ENCODE results near the gene RBBP8.

RBBP8 gene

DNA sequence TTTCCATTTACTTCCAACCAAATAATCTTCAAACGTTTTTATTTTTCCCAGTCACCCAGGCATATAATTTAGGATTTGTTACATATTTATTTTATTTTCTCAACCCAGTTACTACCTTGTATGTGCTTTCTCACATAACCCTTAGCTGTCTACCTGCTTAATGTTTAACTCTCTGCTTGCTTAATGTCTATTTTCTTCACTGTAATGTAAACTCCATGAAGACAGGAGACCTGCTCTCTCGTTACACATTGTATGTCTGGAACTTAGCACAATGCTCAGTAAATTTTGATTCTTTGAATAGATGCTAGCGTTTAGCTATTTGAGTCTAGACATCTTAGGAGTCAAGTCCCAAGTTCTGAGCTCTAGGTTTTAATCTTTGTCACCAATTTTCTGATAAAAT is 70.2 kb downstream of the RBBP8 start:
- DNase-seq: no peak

DNA sequence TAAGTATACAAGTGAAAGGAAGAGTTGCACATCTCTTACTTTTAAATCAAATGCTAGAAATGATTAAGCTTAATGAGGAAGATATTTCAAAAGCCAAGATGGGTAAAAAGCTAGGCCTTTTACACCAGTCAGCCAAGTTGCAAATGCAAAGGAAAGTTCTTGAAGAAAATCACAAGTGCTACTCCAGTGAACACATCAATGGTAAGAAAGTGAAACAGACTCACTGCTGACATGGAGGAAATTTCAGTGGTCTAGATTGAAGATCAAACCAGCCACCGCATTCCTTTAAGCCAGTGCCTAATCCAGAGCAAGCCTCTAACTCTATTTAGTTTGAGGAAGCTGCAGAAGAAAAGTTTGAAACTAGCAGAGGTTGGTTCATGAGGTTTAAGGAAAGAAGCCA is 79.1 kb downstream of the RBBP8 start:
- no peak for DNase-seq

DNA sequence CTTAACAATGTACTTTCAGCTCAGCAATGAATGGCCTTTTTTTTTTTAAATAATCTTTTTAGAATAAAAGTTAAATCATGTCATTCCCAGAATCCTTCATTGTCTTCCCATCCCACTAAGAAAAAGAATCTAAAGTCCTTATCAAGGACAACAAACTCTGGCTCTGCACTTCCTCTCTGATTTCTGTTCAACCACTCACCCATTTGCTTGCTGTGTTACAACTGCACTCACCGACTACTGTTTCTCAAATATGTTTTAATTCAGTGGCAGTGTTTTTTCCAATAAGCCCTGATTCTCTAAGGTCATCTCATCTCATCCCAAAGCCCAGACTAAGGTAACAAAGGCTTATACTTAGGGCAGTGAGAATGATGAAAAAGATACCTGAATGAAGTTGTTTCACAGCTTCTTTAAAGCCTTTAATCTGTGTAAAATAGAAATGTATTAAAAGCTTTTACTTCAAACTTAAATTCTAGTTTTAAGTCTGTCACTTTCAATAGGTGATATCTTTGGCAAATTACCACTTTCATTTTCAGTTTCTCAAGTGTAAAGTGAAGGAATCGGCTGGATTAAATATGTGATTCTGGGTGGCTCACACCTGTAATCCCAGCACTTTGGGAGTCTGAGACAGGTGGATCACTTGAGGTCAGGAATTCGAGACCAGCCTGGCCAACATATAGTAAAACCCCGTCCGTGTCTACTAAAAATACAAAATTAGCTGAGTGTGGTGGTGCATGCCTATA is 87.6 kb downstream of the RBBP8 start:
- no peak for DNase-seq

DNA sequence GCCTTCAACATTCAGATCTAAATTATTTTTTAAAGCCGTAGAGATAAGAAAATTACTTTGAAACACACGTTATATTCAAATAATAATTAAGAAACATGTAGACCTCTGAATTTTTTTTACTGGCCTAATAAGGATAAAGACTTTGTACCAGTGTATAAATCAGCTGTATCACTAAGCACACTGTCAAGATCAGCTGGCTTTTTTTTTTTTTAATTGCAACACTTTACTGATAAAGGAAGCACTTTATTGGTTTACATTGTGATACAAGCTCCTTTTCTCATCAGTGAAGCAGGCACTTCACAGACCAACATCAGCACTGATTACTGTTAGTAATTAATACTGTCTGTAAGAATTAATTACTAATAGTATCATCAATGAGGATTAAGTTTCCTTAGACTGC is 88.5 kb downstream of the RBBP8 start:
- no peak for DNase-seq

DNA sequence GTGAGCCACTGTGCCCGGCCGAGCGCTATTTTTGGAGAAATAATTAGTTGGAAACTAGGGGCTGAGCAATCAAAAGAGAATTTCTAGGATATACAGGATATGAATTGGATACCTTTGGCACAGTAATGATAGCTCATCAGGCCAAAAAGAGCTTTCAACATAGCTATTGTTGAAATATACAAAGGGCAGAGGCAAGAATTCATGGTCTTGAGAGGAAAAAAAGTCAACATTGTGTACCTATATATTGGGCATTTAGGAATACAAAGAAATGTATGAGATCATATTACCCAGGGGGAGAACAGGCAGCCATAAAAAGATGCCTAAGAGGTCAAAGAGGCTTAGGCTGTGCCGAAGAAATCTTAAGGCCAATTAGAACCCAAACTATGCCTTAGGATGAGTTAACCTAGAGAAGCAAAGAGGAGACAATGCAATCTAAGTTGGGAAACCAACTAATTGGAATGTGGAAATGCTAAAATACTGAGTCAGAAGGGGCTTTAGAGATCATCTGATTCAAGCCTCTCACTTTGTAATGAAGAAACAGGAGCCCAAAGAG is 99.0 kb downstream of the RBBP8 start:
- no peak for DNase-seq

DNA sequence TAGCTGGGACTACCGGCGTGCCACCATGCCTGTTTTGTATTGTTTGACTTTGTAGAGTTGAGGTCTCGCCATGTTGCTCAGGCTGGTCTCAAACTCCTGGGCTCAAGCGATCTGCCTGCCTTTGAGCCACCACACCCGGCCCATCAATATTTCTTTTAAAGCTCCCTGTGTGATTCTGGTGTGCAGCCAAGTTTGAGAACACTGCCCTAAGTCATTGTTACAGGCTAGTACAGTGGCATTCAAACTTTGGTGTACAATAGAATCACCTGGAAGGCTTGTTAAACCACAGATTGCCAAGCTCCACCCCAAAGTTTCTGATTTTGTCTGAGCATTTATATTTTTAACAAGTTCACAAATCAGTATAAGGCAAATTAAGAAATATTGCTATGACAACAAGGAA is 99.9 kb downstream of the RBBP8 start:
- no peak for DNase-seq

DNA sequence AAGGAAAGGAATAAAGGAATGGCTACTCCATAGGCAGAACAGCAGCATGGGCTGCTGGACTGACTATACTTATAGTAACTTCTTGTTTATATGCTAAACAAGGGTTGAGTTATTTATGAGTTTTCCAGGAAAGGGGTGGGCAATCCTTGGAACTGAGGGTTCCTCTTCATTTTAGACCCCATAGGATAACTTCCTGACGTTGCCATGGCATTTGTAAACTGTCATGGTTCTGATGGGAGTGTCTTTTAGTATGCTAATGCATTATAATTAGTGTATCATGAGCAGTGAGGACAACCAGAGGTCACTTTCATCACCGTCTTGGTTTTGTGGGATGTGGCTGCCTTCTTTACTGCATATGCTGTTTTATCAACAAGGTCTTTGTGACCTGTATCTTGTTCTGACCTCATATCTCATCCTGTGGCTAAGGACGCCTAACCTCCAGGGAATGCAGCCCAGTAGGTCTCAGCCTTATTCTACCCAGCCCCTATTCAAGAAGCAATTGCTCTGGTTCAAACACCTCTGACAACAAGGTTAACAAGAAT is 103.6 kb downstream of the RBBP8 start:
- no peak for DNase-seq

DNA sequence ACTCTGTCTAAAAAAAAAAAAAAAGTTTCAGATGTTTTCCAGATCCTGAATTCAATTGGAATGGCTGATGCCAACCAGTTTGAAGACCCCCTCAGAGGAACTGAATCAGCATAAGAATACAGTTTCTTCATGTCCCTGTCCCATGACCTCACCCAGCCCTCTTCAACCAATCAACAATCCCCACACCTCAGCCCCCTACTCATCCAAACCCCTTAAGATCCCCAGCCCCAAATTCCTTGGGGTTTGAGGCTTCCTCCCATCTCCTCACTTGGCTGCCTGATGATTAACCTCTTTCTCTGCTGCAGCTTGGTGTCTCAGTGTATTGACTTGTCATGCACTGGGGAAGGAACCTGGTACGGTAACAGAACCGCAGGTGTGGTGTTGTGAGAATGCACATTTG is 104.5 kb downstream of the RBBP8 start:
- DNase-seq: no peak

DNA sequence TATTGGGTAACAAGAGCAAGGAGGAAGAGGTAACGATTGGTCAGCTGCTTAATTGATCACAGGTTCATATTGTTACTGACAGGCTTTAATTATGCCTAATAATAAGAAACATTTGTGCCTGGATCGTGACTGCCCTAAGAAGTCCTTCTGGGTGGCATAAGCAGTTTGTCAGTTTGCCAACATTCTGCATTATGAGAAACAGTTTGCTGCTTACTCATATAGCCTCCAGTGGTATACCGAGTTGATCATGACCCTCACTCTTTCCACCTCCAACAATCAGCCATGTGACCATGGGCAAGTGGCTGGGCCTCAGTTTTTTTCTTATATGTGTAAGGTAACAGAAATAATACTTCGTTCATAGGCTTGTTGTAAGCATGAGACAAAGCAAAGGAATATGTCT is 105.6 kb downstream of the RBBP8 start:
- no peak for DNase-seq

DNA sequence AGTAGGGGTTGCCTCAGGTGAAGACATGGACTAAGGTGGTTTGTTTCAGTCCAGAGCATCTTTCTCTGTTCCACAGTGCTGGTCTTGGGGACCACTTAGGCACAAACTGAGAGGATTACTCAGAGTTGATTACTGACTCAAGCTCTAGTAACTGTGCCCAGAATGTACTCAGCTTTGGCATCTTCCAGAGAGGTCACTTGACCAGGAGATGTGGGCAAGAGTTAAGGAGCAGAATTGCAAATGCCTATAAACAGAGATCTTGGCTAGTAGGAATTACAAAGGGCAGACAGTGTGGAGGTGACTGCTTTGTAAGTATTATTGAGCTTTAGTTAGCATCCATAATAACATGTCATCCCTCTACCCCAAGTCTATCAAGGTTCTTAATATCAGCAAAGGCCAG is 109.0 kb downstream of the RBBP8 start:
- no peak for DNase-seq

DNA sequence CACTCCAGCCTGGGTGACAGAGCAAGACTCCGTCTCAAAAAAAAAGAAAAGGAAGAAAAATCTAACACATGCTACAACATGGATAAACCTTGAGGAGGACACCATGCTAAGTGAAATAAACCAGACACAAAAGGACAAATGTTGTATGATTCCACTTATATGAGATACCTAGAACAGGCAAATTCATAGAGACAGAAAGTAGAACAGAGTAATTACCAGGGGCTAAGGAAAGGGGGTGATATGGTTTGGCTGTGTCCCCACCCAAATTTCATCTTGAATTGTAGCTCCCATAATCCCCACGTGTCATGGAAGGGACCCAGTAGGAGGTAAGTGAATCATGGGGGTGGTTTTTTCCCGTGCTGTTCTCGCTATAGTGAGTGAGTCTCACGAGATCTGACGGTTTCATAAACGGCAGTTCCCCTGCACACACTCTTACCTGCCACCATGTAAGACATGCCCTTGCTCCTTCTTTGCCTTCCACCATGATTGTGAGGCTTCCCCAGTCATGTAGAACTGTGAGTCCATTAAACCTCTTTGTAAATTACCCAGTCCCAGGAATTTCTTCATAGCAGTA is 110.8 kb downstream of the RBBP8 start:
- DNase-seq: no peak

DNA sequence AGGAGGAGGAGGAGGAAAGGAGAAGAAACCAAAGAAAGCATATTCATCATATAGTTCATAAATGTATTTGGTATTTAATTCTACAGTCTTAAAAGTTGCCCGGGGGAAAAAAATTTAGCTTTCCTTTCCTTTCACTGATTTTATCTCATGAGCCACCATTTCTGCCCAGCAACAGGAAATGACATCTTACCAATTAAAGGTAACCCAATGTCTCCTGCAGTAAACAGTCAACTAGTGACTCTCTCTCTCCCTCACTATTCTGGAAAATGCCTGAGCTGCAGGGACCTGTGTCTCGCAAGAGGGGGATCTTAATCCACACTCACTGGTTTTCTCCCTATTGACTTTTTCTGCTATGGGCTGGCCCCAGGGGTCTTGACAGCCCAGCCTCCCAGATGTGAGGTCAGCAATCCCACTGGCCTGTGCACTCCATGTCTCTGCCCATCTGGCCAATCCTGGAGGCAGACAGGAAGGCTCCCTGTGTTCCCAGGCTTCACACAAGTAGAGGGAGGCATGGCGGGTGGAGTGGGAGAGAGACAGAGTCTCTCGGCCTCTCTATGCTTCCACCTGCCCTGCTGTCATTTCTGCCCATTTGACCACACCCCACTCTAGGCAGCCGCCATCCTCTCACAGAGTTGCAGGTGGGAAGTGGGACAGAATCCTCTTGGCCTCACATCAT is 116.7 kb downstream of the RBBP8 start:
- DNase-seq: no peak

DNA sequence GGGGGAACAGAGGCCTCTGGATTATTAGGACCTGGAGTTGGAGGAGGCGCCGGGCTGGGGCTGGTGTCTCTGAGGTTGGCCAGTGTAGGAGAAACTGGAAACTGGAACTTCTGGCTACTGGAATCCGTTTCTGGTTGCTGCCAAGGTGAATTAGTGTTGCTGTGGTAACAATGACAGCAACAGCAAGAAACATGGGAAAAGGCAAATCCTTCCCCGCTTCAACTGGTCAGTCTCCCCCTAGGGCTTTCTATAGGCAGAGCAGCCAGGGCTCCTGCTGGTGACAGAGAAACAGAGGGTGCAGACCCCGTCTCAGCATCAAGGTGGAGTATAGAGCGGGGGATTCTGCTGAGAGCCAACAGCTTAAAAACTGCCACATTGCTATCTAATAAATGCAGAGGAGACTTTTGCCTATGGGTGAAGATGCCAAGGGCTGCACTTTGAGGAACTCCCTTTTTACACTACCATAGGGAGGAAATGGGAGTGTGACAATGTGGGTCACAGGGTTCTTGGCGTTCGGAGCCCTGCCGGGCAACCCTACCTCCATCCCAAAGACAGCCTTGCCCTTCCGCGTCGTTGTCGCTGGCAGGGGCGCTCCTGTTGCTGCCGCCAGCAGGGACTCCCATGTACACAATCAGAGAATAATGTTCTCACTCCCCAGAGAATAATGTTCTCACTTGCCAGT is 120.8 kb downstream of the RBBP8 start:
- DNase-seq: no peak

DNA sequence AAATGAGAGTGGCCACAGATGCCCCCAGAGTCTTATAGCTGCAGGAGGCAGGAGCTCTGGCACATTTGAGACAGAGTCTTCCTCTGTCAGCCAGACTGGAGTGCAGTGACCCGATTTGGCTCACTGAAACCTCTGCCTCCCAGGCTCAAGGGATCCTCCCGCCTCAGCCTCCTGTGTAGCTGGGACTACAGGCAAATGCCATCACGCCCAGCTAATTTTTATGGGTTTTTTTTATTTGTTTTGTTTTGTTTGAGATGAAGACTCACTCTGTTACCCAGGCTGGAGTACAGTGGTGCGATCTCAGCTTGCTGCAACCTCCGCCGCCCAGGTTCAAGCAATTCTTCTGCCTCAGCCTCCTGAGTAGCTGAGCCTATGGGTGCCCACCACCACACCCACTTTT is 121.4 kb downstream of the RBBP8 start:
- no peak for DNase-seq

DNA sequence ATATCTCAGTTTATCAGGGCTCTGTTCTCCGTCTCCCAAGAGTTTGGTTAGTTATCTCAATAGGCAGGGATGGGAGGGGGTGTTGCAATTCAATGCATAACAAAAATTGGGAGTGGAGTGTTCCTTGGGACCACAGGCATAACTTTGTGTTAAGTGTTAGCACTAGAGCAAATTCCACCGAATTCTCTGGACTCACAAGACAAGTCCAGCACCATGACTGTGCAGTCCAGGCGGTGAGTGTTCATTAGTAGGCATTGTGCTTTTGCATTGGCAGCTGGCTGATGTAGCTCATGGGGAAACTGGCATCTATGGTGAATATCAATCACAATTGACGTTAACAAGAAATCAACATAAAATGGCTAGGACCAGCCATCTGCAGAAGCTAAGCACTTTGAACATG is 123.2 kb downstream of the RBBP8 start:
- DNase-seq: no peak

DNA sequence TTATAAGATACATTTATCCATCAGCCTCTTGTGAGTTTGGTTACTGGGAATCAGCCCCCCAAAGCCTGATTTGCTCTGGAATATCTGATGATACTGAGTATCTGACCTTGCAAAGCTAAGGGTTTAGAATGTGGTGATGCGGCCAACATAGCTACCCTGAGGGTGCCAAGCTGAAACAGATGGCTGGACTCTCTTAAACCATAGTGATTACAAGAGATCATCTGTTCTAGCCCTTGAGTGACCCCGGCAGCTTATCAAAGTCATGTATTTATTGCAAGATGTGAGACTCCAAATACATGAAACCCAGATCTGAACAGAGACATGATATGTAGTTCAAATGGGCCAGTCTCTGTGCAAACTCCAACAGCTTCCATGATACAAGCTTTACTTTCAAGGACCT is 124.0 kb downstream of the RBBP8 start:
- no peak for DNase-seq

DNA sequence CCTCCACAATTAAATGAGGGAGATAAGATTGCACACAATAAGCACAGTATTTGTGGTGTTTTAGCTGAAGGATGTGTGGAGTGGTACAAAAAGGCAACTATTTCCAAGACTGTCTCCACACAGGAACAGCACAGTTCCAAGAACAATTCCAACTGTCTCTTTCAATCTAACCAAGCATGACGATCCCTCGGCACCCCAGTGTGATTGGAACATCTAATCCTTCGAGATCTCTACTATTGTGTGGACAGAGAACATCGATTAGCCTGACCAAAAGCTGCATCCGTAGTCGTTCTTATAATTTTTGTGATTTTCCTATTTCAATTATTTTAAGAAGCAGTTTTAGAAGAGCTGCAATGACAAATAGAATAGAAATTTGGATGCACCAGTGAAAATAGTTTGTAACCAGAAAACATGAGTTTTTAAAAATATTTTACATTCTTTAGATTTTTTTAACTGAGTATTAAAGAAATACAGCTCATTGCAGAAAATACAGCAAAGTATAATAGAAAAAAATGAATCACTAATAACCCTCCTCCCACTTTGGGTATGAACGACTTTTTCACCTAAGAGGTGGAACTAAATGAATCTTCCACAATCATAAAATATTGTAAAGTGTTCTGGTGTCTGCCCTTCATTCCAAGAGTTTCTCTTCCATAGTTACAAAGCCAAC is 125.8 kb downstream of the RBBP8 start:
- no peak for DNase-seq

DNA sequence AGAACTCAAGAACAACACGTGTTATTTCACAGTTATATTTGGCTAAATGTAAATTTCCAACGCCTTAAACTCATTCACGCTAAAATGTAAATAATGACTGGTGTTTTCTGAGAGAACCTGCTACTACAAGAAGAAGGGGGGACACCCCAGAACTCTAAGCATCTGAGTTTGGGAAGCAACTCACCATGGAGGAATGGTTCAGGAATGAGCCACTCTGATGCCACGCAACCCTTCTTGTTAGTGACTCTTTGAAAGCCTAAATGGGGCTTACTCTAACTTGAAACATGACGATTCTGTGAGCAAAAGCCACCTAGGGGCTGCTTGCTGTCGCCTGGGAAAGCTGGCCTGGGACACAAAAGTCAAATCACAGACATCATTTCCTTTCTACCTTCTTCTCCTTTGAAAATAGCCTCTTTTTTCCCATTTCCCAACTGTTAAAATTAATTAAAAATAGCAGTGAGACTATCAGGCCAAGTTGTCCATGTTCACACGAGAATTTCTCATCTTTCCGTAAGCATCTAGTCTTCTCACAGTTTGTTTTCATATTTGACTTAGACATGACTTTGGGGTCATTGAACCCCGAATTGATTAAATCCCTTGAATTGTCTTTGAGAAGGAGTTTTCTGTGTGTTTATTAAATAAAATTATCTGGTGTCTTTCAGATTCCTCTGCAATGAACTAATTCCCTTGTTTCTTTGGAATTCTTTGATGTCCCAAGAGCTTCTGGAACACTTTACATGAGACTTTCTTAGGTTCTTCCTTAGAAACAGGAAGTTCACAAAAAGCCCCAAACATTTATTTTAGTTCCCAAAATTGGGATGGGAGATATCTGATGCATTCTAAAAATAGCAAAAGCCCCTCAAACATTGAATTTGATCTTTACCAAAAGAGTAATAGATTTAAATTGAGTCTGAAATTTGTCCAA is 126.7 kb downstream of the RBBP8 start:
- no peak for DNase-seq

DNA sequence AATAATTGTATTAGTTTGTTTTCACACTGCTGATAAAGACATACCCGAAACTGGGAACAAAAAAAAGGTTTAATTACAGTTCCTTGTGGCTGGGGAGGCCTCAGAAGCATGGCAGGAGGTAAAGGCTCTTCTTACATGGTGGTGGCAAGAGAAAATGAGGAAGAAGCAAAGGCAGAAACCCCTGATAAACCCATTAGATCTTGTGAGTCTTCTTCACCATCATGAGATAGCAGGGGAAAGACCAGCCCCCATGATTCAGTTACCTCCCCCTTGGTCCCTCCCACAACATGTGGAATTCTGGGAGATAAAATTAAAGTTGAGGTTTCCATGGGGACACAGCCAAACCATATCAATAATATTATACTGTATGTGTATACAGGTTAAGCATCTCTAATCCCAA is 128.9 kb downstream of the RBBP8 start:
- DNase-seq: no peak

DNA sequence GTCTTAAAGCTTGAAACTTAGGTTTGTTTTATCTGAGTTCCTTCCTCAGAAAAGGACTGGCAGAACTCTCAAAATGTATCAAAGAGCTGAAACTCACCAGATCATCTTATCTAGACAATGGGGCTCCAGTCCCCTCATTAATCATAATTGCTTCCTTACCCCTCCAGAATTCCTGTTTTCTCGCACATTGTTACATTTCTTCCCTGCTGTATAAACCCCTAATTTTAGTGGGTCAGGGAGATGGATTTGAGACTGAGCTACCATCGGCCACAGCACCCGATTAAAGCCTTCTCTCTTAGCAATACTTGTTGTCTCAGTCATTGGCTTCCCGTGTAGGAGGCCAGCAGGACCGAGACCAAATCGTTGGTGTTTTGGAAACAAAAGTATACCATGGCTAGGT is 130.4 kb downstream of the RBBP8 start:
- no peak for DNase-seq

DNA sequence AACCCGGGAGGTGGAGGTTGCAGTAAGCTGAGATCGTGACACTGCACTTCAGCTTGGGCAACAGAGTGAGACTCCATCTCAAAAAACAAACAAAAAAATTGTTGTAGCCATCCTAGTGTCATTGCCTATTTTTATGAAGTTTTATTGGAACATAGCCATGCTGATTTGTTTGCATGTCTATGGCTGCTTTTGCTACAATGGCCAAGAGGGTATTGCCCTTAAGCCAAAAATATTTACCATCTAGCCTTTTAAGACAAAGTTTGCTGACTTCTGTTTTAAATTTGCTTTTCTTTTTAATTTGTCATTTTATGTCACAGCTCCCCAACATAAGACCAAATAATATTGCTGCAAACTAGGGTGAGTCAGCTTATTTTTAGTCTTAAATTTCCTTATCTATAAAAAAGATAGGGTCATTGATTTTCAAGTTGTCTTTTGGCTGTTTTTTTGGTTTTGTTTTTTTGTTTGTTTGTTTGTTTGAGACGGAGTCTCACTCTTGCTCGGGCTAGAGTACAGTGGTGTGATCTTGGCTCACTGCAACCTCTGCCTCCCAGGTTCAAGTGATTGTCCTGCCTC is 132.2 kb downstream of the RBBP8 start:
- DNase-seq: no peak
